Liver (tissue), 3 donors: ENCODE data around the gene DCST2.

Experiments used
- CTCF ChIP-seq: fragments of 150-350 bp; IDR thresholded peaks from 2 replicates; pipeline ENCODE4 v1.5.1; 2017; ENCODE audit warnings: improper control_type of control experiment, low read depth, low read length; ENCODE audit not compliant: missing input control
- FOXA1 ChIP-seq: IDR thresholded peaks from 2 replicates; pipeline ENCODE4 v1.6.1; 2016; ENCODE audit warnings: antibody characterized with exemption
- GABPA ChIP-seq, 2 donors: IDR thresholded peaks in 1 of 2; conservative IDR thresholded peaks in 1 of 2; 2 replicates each; pipeline ENCODE4 v1.6.1; 2016; ENCODE audit warnings: antibody characterized with exemption in 2 of 2, mild to moderate bottlenecking in 1 of 2, moderate library complexity in 1 of 2
- HNF4G ChIP-seq: IDR thresholded peaks from 2 replicates; pipeline ENCODE4 v1.6.1; 2016; ENCODE audit warnings: antibody characterized with exemption
- RAD21 ChIP-seq, 2 donors: IDR thresholded peaks; 2 replicates each; pipeline ENCODE4 v1.6.1; 2016; ENCODE audit warnings: antibody characterized with exemption in 2 of 2, mild to moderate bottlenecking in 2 of 2
- TAF1 ChIP-seq: conservative IDR thresholded peaks from 2 replicates; pipeline ENCODE4 v1.6.1; 2016; ENCODE audit warnings: antibody characterized with exemption, mild to moderate bottlenecking
- YY1 ChIP-seq: IDR thresholded peaks from 2 replicates; pipeline ENCODE4 v1.6.1; 2016; ENCODE audit warnings: antibody characterized with exemption, mild to moderate bottlenecking
- TF ChIP-seq, protein P1 (sequence below): IDR thresholded peaks from 2 replicates; pipeline ENCODE4 v1.6.1; 2016; ENCODE audit warnings: antibody characterized with exemption
- TF ChIP-seq, protein P2 (sequence below): IDR thresholded peaks from 2 replicates; pipeline ENCODE4 v1.6.1; 2016; ENCODE audit warnings: antibody characterized with exemption
- TF ChIP-seq, protein P3 (sequence below): IDR thresholded peaks from 2 replicates; pipeline ENCODE4 v1.6.1; 2016; ENCODE audit warnings: antibody characterized with exemption, mild to moderate bottlenecking
- donor health status: healthy.
- donor health status: healthy.

- TF ChIP-seq CTCF (no peak), YY1 (no peak), HNF4G (no peak), RAD21 (IDR thresholded peaks at IDR 0.05) (no peak), GABPA (IDR thresholded peaks at IDR 0.05 in 1 of 2, conservative IDR thresholded peaks at IDR 0.05 in 1 of 2) (no peak), FOXA1 (no peak), TAF1 (no peak)
- TF ChIP-seq, protein P1, sequence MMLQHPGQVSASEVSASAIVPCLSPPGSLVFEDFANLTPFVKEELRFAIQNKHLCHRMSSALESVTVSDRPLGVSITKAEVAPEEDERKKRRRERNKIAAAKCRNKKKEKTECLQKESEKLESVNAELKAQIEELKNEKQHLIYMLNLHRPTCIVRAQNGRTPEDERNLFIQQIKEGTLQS, result no peak
- TF ChIP-seq, protein P2, sequence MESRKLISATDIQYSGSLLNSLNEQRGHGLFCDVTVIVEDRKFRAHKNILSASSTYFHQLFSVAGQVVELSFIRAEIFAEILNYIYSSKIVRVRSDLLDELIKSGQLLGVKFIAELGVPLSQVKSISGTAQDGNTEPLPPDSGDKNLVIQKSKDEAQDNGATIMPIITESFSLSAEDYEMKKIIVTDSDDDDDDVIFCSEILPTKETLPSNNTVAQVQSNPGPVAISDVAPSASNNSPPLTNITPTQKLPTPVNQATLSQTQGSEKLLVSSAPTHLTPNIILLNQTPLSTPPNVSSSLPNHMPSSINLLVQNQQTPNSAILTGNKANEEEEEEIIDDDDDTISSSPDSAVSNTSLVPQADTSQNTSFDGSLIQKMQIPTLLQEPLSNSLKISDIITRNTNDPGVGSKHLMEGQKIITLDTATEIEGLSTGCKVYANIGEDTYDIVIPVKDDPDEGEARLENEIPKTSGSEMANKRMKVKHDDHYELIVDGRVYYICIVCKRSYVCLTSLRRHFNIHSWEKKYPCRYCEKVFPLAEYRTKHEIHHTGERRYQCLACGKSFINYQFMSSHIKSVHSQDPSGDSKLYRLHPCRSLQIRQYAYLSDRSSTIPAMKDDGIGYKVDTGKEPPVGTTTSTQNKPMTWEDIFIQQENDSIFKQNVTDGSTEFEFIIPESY, result no peak
- TF ChIP-seq, protein P3, sequence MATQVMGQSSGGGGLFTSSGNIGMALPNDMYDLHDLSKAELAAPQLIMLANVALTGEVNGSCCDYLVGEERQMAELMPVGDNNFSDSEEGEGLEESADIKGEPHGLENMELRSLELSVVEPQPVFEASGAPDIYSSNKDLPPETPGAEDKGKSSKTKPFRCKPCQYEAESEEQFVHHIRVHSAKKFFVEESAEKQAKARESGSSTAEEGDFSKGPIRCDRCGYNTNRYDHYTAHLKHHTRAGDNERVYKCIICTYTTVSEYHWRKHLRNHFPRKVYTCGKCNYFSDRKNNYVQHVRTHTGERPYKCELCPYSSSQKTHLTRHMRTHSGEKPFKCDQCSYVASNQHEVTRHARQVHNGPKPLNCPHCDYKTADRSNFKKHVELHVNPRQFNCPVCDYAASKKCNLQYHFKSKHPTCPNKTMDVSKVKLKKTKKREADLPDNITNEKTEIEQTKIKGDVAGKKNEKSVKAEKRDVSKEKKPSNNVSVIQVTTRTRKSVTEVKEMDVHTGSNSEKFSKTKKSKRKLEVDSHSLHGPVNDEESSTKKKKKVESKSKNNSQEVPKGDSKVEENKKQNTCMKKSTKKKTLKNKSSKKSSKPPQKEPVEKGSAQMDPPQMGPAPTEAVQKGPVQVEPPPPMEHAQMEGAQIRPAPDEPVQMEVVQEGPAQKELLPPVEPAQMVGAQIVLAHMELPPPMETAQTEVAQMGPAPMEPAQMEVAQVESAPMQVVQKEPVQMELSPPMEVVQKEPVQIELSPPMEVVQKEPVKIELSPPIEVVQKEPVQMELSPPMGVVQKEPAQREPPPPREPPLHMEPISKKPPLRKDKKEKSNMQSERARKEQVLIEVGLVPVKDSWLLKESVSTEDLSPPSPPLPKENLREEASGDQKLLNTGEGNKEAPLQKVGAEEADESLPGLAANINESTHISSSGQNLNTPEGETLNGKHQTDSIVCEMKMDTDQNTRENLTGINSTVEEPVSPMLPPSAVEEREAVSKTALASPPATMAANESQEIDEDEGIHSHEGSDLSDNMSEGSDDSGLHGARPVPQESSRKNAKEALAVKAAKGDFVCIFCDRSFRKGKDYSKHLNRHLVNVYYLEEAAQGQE, result no peak
Measured at GRCh38 chr1:155069551-155070157, 36.1 kb upstream of the DCST2 start.
